GM12878 (cell line): ENCODE measurements around the gene SPHK2. TPM values are rescaled to one million over a fixed set of nuclear protein-coding genes. Genes with fewer than 3 reads are reported as not detected.

Experiments
- ATAC-seq: fragments of 200-7000 bp; cut with Tn5 transposase; 3 replicates; pipeline ENCODE4 v1.9.1; 2020; ENCODE audit warnings: mild to moderate bottlenecking, moderate library complexity
- BruUV-seq: library from RNA; stranded (reverse); fragments of 400-500 nt; replicated peaks from 2 replicates; lab custom pipeline; 2021; lab: Mats Ljungman, UMichigan
- CTCF ChIA-PET: fragments of 300-600 bp; sonication (Branson Sonifier 250); formaldehyde crosslinking; extraction: SDS; loops from one replicate; lab custom pipeline; 2021; ENCODE audit warnings: inconsistent platforms; lab: Yijun Ruan, JAX
- POLR2A ChIA-PET: fragments of 350-600 bp; formaldehyde crosslinking; extraction: SDS; loops from one replicate; lab custom pipeline; 2021; ENCODE audit warnings: inconsistent platforms; lab: Charles Lee
- RAD21 ChIA-PET: fragments of 300-600 bp; sonication (Branson Sonifier 250); formaldehyde crosslinking; loops from one replicate; lab custom pipeline; 2023; ENCODE audit warnings: antibody characterized with exemption; ENCODE audit not compliant: unreplicated experiment; lab: Charles Lee
- SMC1A ChIA-PET: fragments of 300-600 bp; sonication (Branson Sonifier 250); formaldehyde crosslinking; loops from one replicate; lab custom pipeline; 2023; ENCODE audit not compliant: unreplicated experiment, uncharacterized antibody; lab: Charles Lee
- DNase-seq: peaks from one replicate; pipeline ENCODE4 v3.0.0-alpha.2; 2011; ENCODE audit warnings: low read depth, low spot score
- FAIRE-seq: peaks from 3 replicates; lab custom pipeline; 2011; peaks lifted over from hg19 to GRCh38; lab: Jason Lieb, UNC
- H2AFZ ChIP-seq: 2 replicates; pipeline ENCODE4 v1.6.0; 2011; ENCODE audit warnings: low read depth, low read length, control low read depth; ENCODE audit not compliant: control insufficient read depth
- H3K27ac ChIP-seq: 2 replicates; pipeline ENCODE4 v1.5.1; 2011; ENCODE audit warnings: control low read depth; ENCODE audit not compliant: control insufficient read depth, insufficient read depth
- H3K27me3 ChIP-seq, 2 experiments: replicated peaks in 1 of 2; 2 replicates each; pipeline versions ENCODE4 v1.6.0 to v1.6.1; 2011; ENCODE audit warnings: low read length in 1 of 2; ENCODE audit not compliant: control insufficient read depth in 2 of 2, insufficient read depth in 2 of 2
- H3K36me3 ChIP-seq, 2 experiments: 2 replicates each; pipeline ENCODE4 v1.5.1; 2011; ENCODE audit warnings: low read length in 1 of 2; ENCODE audit not compliant: control insufficient read depth in 2 of 2, insufficient read depth in 2 of 2
- H3K4me1 ChIP-seq: 2 replicates; pipeline ENCODE4 v1.6.1; 2011; ENCODE audit warnings: mild to moderate bottlenecking, low read length, moderate library complexity, mixed read lengths; ENCODE audit not compliant: control insufficient read depth, insufficient read depth
- H3K4me2 ChIP-seq: 2 replicates; pipeline ENCODE4 v1.6.0; 2011; ENCODE audit warnings: control low read depth; ENCODE audit not compliant: control insufficient read depth, insufficient read depth
- H3K4me3 ChIP-seq: fragments of 200-600 bp; sonication (generic); 2 replicates; pipeline ENCODE4 v1.5.1; 2016
- H3K79me2 ChIP-seq: 2 replicates; pipeline ENCODE4 v1.6.0; 2011; ENCODE audit warnings: low read length; ENCODE audit not compliant: control insufficient read depth, insufficient read depth
- H3K9ac ChIP-seq: 2 replicates; pipeline ENCODE4 v1.8.0; 2011; ENCODE audit warnings: low read length, control low read depth, mixed read lengths; ENCODE audit not compliant: control insufficient read depth, insufficient read depth
- H3K9me3 ChIP-seq: replicated peaks from 3 replicates; pipeline ENCODE4 v1.5.1; 2011; ENCODE audit warnings: mild to moderate bottlenecking, low read length; ENCODE audit not compliant: control insufficient read depth, insufficient read depth
- H4K20me1 ChIP-seq: 2 replicates; pipeline ENCODE4 v1.6.0; 2011; ENCODE audit not compliant: control insufficient read depth, insufficient read depth
- CREM ChIP-seq: IDR thresholded peaks from 2 replicates; pipeline ENCODE4 v1.6.1; 2014; ENCODE audit warnings: antibody characterized with exemption, low read depth
- IKZF1 ChIP-seq: fragments of 450-650 bp; conservative IDR thresholded peaks from 2 replicates; pipeline ENCODE4 v1.6.1; 2017; ENCODE audit warnings: antibody characterized with exemption, mild to moderate bottlenecking
- NR2F1 ChIP-seq: fragments of 450-650 bp; conservative IDR thresholded peaks from 2 replicates; pipeline ENCODE4 v1.6.1; 2017; ENCODE audit warnings: mild to moderate bottlenecking
- PAX8 ChIP-seq: fragments of 450-650 bp; IDR thresholded peaks from 2 replicates; pipeline ENCODE4 v1.6.1; 2017; ENCODE audit warnings: mild to moderate bottlenecking, moderate library complexity
- SIX5 ChIP-seq: IDR thresholded peaks from 2 replicates; pipeline ENCODE4 v1.6.1; 2011; ENCODE audit warnings: mild to moderate bottlenecking, low read depth, low read length, moderate library complexity; ENCODE audit not compliant: severe bottlenecking
- TCF12 ChIP-seq: IDR thresholded peaks from 2 replicates; pipeline ENCODE4 v1.6.1; 2011; ENCODE audit warnings: low read depth, mild to moderate bottlenecking, low read length
- WGBS: methylation state at CpG from one replicate; pipeline ENCODE4 v1.1.6; 2016; ENCODE audit warnings: low lambda C conversion rate; ENCODE audit not compliant: insufficient replicate concordance, insufficient coverage; ENCODE audit errors: missing lambda C conversion rate; 5-methylcytosine and 5-hydroxymethylcytosine counted together
- in situ Hi-C: fragments of 300-500 bp; cut with MboI; formaldehyde crosslinking; loops from 9 replicates; pipeline ENCODE4 v1.14.3; 2018; ENCODE audit warnings: mixed read lengths
- intact Hi-C: fragments of 100-400 bp; cut with micrococcal nuclease; formaldehyde crosslinking; loops from one replicate; pipeline ENCODE4 v1.14.2; 2022; ENCODE audit not compliant: unreplicated experiment
- polyA plus RNA-seq, 11 experiments: library from polyadenylated mRNA; depleted of rRNA in 4 of 11; unstranded in 6 of 11; stranded (reverse) in 5 of 11; fragments of >200 nt; fragmentation: Nextera tagmentation in 4 of 11; fragmentation: Illumina TruSeq in 1 of 11; extraction: Ambion mirVana in 4 of 11; extraction: Trizol in 1 of 11; gene quantifications; 1 replicate in 1 of 11; 2 replicates in 10 of 11; pipeline versions ENCODE4 v1.2.1 to v1.2.3, GENCODE V29; 2011 to 2016; ENCODE audit warnings: inconsistent platforms in 2 of 11, missing spikeins in 2 of 11, low read depth in 1 of 11
- total RNA-seq, 4 experiments: library from RNA; depleted of rRNA in 3 of 4; stranded (reverse); fragments of >200 nt in 3 of 4; fragmentation: Illumina TruSeq in 1 of 4; extraction: Trizol in 1 of 4; gene quantifications; 2 replicates each; pipeline versions ENCODE4 v1.2.1 to v1.2.3, GENCODE V29; 2013 to 2021
- TF ChIP-seq, protein P1 (sequence below): fragments of 450-650 bp; IDR thresholded peaks from 2 replicates; pipeline ENCODE4 v1.6.1; 2017; ENCODE audit warnings: borderline replicate concordance
- TF ChIP-seq, protein P2 (sequence below): fragments of 450-650 bp; formaldehyde crosslinking; IDR thresholded peaks from 2 replicates; pipeline ENCODE4 v1.4.0; 2020; ENCODE audit warnings: mild to moderate bottlenecking, moderate library complexity
- TF ChIP-seq, protein P3 (sequence below): fragments of 450-650 bp; formaldehyde crosslinking; IDR thresholded peaks from 2 replicates; pipeline ENCODE4 v1.4.0; 2022; ENCODE audit warnings: mild to moderate bottlenecking, moderate library complexity

SPHK2 gene
- total and polyA plus RNA-seq, 10 of the 15 experiments (the other 5 are each of a cell fraction or from before 2014, with no cell fraction given) = 0.37 to 40.5 (median 11.2) TPM

DNA sequence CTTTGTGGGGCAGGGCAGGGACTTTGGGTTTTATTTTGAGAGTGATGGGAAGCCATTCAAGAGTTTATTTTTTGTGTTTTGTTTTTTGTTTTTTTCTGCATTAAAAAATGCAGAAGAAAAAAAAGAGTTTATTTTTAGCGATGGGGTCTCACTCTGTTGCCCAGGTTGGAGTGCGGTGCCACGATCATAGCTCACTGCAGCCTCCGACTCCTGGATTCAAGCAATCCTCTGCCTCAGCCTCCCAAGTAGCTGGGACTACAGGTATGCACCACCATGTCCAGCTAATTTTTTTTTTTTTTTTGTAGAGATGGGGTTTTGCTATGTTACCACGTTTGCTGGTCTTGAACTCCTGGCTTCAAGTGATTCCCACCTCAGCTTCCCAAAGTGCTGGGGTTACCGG, 39.2 kb downstream of the SPHK2 start:
- no peaks in the 10 kb centered on the region for H3K79me2 ChIP-seq
- TF ChIP-seq, protein P1, sequence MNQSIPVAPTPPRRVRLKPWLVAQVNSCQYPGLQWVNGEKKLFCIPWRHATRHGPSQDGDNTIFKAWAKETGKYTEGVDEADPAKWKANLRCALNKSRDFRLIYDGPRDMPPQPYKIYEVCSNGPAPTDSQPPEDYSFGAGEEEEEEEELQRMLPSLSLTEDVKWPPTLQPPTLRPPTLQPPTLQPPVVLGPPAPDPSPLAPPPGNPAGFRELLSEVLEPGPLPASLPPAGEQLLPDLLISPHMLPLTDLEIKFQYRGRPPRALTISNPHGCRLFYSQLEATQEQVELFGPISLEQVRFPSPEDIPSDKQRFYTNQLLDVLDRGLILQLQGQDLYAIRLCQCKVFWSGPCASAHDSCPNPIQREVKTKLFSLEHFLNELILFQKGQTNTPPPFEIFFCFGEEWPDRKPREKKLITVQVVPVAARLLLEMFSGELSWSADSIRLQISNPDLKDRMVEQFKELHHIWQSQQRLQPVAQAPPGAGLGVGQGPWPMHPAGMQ = no peak
- TF ChIP-seq PAX8 (no peak), SIX5 (no peak), TCF12 (no peak)
- H3K4me2 ChIP-seq = no peak overlapping the region
- H3K36me3 ChIP-seq = no peaks in the 10 kb centered on the region
- no TSS peak for BruUV-seq
- CTCF ChIA-PET = interaction anchor here (1.0 kb wide), 1 partner anchor 13 kb away, joined by 3 read pairs; the partner anchor contains the start of gene CA11
- H3K4me3 ChIP-seq = no peak overlapping the region
- H4K20me1 ChIP-seq = no peaks in the 10 kb centered on the region
- H3K9ac ChIP-seq = no peak overlapping the region
- intact Hi-C loops (no loop called here), in situ Hi-C loops (no loop called here)
- RAD21 ChIA-PET = no interaction called here
- H3K4me1 ChIP-seq = peaks cover 9% of the 10 kb centered on the region
- no peak overlapping the region for H2AFZ ChIP-seq
- H3K27me3 ChIP-seq = no peaks in the 10 kb centered on the region
- WGBS = 83% methylated on average over 6 of the region's 6 CpGs
- DNase-seq (no peak), ATAC-seq (no peak), FAIRE-seq (no peak)
- SMC1A ChIA-PET = interaction anchor here (1.2 kb wide), 1 partner anchor 129 kb away, joined by 3 read pairs; no protein-coding TSS in a partner anchor
- H3K9me3 ChIP-seq = no peaks in the 10 kb centered on the region; the same call in 2 of the 3 replicates
- no peak overlapping the region for H3K27ac ChIP-seq
- POLR2A ChIA-PET = no interaction called here

DNA sequence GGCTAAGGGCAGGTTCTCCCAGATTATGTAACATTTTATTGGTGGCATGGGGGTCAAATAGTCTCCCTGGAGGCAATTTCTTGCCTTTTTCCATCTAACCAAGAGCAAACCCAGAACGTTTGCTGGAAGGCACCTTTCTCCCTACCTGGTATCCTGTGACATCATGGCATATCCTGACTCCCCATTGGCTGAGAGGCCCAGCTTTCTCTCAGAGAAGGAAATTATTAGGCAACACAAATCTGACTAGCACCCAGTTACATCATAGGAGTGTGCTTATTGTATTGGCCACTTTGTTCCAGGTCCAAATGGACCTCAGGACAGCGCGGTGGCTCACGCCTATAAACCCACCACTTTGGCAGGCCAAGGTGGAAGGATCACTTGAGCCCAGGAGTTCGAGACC, 40.5 kb downstream of the SPHK2 start:
- Histone ChIP-seq H4K20me1 (no peaks in the 10 kb centered on the region), H3K27me3 (no peaks in the 10 kb centered on the region), H3K27ac (no peak overlapping the region), H3K9me3 (no peaks in the 10 kb centered on the region; the same call in 2 of the 3 replicates), H3K9ac (no peak overlapping the region), H3K4me1 (peaks cover 9% of the 10 kb centered on the region), H2AFZ (no peak overlapping the region), H3K79me2 (no peaks in the 10 kb centered on the region), H3K4me2 (no peak overlapping the region), H3K4me3 (no peak overlapping the region), H3K36me3 (no peaks in the 10 kb centered on the region)
- ATAC-seq (peak; percentile 45), DNase-seq (no peak), FAIRE-seq (peak; percentile 57)
- intact Hi-C loops = loop anchor here (5.0 kb wide), 1 partner anchor 123 kb away; no protein-coding TSS in a partner anchor
- ChIA-PET CTCF (interaction anchor here (0.6 kb wide), 1 partner anchor 18 kb away, joined by 4 read pairs; no protein-coding TSS in a partner anchor), RAD21 (no interaction called here), POLR2A (interaction anchor here (0.6 to 0.9 kb wide), 2 partner anchors 11 to 15 kb away, joined by 3 to 6 read pairs; no protein-coding TSS in a partner anchor), SMC1A (no interaction called here)
- 51% methylated on average over 5 of the region's 5 CpGs for WGBS
- no TSS peak for BruUV-seq
- in situ Hi-C loops = no loop called here
- TF ChIP-seq NR2F1 = no peak
- TF ChIP-seq, protein P2, sequence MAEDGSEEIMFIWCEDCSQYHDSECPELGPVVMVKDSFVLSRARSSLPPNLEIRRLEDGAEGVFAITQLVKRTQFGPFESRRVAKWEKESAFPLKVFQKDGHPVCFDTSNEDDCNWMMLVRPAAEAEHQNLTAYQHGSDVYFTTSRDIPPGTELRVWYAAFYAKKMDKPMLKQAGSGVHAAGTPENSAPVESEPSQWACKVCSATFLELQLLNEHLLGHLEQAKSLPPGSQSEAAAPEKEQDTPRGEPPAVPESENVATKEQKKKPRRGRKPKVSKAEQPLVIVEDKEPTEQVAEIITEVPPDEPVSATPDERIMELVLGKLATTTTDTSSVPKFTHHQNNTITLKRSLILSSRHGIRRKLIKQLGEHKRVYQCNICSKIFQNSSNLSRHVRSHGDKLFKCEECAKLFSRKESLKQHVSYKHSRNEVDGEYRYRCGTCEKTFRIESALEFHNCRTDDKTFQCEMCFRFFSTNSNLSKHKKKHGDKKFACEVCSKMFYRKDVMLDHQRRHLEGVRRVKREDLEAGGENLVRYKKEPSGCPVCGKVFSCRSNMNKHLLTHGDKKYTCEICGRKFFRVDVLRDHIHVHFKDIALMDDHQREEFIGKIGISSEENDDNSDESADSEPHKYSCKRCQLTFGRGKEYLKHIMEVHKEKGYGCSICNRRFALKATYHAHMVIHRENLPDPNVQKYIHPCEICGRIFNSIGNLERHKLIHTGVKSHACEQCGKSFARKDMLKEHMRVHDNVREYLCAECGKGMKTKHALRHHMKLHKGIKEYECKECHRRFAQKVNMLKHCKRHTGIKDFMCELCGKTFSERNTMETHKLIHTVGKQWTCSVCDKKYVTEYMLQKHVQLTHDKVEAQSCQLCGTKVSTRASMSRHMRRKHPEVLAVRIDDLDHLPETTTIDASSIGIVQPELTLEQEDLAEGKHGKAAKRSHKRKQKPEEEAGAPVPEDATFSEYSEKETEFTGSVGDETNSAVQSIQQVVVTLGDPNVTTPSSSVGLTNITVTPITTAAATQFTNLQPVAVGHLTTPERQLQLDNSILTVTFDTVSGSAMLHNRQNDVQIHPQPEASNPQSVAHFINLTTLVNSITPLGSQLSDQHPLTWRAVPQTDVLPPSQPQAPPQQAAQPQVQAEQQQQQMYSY (CRISPR knock-in tag) = no peak
- TF ChIP-seq, protein P3, sequence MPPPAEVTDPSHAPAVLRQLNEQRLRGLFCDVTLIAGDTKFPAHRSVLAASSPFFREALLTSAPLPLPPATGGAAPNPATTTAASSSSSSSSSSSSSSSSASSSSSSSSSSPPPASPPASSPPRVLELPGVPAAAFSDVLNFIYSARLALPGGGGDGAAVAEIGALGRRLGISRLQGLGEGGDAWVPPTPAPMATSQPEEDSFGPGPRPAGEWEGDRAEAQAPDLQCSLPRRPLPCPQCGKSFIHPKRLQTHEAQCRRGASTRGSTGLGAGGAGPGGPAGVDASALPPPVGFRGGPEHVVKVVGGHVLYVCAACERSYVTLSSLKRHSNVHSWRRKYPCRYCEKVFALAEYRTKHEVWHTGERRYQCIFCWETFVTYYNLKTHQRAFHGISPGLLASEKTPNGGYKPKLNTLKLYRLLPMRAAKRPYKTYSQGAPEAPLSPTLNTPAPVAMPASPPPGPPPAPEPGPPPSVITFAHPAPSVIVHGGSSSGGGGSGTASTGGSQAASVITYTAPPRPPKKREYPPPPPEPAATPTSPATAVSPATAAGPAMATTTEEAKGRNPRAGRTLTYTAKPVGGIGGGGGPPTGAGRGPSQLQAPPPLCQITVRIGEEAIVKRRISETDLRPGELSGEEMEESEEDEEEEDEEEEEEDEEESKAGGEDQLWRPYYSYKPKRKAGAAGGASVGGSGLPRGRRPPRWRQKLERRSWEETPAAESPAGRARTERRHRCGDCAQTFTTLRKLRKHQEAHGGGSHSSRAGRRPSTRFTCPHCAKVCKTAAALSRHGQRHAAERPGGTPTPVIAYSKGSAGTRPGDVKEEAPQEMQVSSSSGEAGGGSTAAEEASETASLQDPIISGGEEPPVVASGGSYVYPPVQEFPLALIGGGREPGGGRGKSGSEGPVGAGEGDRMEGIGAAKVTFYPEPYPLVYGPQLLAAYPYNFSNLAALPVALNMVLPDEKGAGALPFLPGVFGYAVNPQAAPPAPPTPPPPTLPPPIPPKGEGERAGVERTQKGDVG (CRISPR knock-in tag) = no peak
- TF ChIP-seq IKZF1 = no peak
- TF ChIP-seq CREM = peak; percentile 68
